Measurements from ENCODE around the gene MAD2L1. TPM values are rescaled to one million over a fixed set of nuclear protein-coding genes. Genes with fewer than 3 reads are reported as not detected.

The MAD2L1 gene
- total RNA-seq (2022; extraction: Qiagen RNA extraction; ENCODE audit: low read depth), result 50.9 to 76.1 TPM (median 54.6 TPM) in 5 replicates

DNA sequence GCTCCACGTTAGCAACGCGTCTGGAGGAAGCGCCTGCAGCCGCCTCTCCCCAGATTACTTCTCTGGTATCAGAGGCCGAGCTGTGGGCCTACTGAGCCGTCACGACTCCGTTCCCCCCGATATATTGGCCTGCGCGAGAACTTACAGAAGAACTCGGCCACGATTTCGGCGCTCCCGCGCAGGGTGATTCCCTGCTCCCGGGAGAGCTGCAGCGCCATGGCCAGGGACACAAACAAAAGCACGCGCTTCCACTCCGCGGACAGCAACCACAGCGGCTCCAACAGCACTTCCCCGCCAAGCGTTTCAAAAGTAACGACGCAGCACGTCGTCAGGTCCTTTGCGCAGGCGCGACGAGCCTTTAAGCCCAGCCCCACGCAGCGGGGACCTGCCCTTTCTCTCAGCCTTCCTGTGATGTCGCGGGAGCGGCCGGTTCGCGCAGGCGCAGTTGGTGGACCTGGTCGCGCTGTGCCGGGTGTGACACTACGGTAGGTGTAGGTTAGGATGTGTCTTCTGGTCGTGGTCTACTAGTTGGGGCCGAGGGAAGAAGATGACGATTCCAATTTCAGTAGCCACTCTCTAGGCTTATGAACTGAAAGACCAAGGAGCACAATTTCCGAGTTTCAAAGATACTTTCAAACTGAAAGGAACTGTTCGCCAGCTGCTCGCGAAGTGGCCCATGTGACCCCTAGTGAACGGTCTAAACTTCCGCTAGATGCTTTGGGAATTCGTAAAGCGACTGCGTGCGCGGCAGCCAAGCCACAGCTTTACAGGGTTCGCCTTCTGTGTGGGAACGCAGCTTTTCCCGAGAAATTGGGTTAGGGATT, at the start of gene MAD2L1:
TSS of gene MAD2L1 (minus strand) at position 332 of the 824 bp plus-strand sequence. CDS start at position 218, 114 bp downstream.

